ENCODE data around the gene ITSN2. TPM values are rescaled to one million over a fixed set of nuclear protein-coding genes. Genes with fewer than 3 reads are reported as not detected.
"Not testable (repeated sequence)": the region's sequence is repeated elsewhere in the genome, so short reads cannot be mapped to it uniquely, and the experiment has no call there.

Gene ITSN2
- total and polyA plus RNA-seq, 2 donors (not counting 1 experiment from before 2014, with no cell fraction given), result 23.1 to 43.4 TPM

DNA sequence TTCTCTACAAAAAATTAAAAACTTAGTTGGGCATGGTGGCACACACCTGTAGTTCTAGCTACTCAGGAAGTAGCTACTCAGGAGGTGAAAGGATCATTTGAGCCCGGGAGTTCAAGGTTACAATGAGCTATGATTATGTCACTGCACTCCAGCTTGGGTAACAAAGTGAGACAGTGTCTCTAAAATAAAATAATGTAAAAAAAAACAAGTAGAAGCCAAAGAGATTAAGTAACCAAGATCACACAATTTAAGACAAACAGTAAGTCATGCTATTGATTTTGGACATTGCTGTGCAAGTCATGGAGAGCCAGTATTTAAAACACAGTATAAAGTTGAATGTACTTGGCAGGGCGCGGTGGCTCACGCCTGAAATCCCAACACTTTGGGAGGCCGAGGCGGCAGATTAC is 20.5 kb downstream of the ITSN2 start:
- H3K9me3 ChIP-seq (ENCODE audit: control insufficient read depth, insufficient read depth, low read depth, low read length), result no peaks in the 10 kb centered on the region
- H3K27me3 ChIP-seq (ENCODE audit: control insufficient read depth, insufficient read depth, low read length), result no peaks in the 10 kb centered on the region
- H3K79me2 ChIP-seq (ENCODE audit: control insufficient read depth, insufficient read depth, low read length), result no peaks in the 10 kb centered on the region
- no peaks in the 10 kb centered on the region for H4K20me1 ChIP-seq (ENCODE audit: control insufficient read depth, extremely low read depth, insufficient read depth, low read length)
- H3K9ac ChIP-seq (ENCODE audit: insufficient read depth, low read length), result no peak overlapping the region
- H3K4me3 ChIP-seq (replicated peaks in 1 of 4; ENCODE audit: control extremely low read depth in 1 of 4, insufficient read depth in 1 of 4, low read depth in 3 of 4, low read length in 4 of 4), result no peak overlapping the region
- no peak overlapping the region for H2AFZ ChIP-seq (ENCODE audit: low read length)
- no peak for DNase-seq (ENCODE audit: low read depth in 2 of 2)
- no peak for TF ChIP-seq EZH2 (IDR thresholded peaks at IDR 0.05; ENCODE audit: low read length, missing control alignments)
- TF ChIP-seq, protein P1, sequence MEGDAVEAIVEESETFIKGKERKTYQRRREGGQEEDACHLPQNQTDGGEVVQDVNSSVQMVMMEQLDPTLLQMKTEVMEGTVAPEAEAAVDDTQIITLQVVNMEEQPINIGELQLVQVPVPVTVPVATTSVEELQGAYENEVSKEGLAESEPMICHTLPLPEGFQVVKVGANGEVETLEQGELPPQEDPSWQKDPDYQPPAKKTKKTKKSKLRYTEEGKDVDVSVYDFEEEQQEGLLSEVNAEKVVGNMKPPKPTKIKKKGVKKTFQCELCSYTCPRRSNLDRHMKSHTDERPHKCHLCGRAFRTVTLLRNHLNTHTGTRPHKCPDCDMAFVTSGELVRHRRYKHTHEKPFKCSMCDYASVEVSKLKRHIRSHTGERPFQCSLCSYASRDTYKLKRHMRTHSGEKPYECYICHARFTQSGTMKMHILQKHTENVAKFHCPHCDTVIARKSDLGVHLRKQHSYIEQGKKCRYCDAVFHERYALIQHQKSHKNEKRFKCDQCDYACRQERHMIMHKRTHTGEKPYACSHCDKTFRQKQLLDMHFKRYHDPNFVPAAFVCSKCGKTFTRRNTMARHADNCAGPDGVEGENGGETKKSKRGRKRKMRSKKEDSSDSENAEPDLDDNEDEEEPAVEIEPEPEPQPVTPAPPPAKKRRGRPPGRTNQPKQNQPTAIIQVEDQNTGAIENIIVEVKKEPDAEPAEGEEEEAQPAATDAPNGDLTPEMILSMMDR (conservative IDR thresholded peaks at IDR 0.05 in 1 of 2, IDR thresholded peaks at IDR 0.05 in 1 of 2; ENCODE audit: low read depth in 1 of 2, low read length in 2 of 2), result no peak
- H3K4me1 ChIP-seq (ENCODE audit: control insufficient read depth, extremely low read depth, insufficient read depth, low read length), result no peaks in the 10 kb centered on the region
- no peak overlapping the region for H3K27ac ChIP-seq (ENCODE audit: insufficient read depth, low read length)
- H3K4me2 ChIP-seq (ENCODE audit: extremely low read depth, insufficient read depth, low read length), result no peak overlapping the region
- H3K36me3 ChIP-seq (ENCODE audit: control insufficient read depth, insufficient read depth, low read length), result no peaks in the 10 kb centered on the region

DNA sequence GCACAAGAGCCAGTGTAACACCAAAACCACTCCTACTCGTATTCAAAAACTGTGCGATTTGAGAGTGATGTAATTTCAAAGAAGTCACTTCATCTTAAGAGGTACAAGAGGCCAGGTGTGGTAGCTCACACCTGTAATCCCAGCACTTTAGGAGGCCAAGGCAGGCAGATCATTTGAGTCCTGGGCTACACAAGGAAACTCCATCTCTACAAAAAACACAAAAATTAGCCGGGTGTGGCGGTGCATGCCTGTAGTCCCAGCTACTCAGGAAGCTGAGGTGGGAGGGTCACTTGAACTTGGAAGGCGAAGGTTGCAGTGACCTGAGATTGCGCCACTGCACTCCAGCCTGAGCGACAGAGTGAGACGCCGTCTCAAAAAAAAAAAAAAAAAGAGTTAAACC is 21.2 kb downstream of the ITSN2 start:
- not testable (repeated sequence) for H3K9me3 ChIP-seq (ENCODE audit: control insufficient read depth, insufficient read depth, low read depth, low read length); H3K4me3 ChIP-seq (replicated peaks in 1 of 4; ENCODE audit: control extremely low read depth in 1 of 4, insufficient read depth in 1 of 4, low read depth in 3 of 4, low read length in 4 of 4); H3K27ac ChIP-seq (ENCODE audit: insufficient read depth, low read length); H3K36me3 ChIP-seq (ENCODE audit: control insufficient read depth, insufficient read depth, low read length); H3K79me2 ChIP-seq (ENCODE audit: control insufficient read depth, insufficient read depth, low read length); H3K27me3 ChIP-seq (ENCODE audit: control insufficient read depth, insufficient read depth, low read length); H3K4me2 ChIP-seq (ENCODE audit: extremely low read depth, insufficient read depth, low read length); H4K20me1 ChIP-seq (ENCODE audit: control insufficient read depth, extremely low read depth, insufficient read depth, low read length); H3K9ac ChIP-seq (ENCODE audit: insufficient read depth, low read length); DNase-seq (ENCODE audit: low read depth in 2 of 2); H3K4me1 ChIP-seq (ENCODE audit: control insufficient read depth, extremely low read depth, insufficient read depth, low read length); H2AFZ ChIP-seq (ENCODE audit: low read length)

DNA sequence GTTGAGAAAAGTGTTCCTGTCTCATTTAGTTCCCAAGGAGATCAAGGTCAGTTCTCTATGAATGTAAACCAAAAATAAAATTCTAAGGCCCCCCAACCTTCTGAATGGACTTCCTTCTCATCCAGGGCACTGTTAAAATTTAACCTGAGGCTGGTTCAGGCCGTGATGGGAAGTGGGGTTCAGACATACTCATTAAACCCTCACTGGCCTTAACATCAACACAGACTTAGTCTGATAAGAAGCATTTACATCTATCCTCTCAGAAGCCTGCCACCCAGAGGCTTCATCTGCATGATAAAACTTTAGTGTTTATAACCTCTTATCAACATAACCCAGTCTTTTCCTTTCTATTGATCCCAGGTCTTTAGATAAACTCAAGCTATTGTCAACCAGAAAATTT is 22.4 kb downstream of the ITSN2 start:
- TF ChIP-seq, protein P1 (conservative IDR thresholded peaks at IDR 0.05 in 1 of 2, IDR thresholded peaks at IDR 0.05 in 1 of 2; ENCODE audit: low read depth in 1 of 2, low read length in 2 of 2), result no peak
- TF ChIP-seq EZH2 (IDR thresholded peaks at IDR 0.05; ENCODE audit: low read length, missing control alignments), result no peak
- Histone ChIP-seq H3K27ac (ENCODE audit: insufficient read depth, low read length) (no peak overlapping the region), H3K4me1 (ENCODE audit: control insufficient read depth, extremely low read depth, insufficient read depth, low read length) (no peaks in the 10 kb centered on the region), H3K36me3 (ENCODE audit: control insufficient read depth, insufficient read depth, low read length) (no peaks in the 10 kb centered on the region), H3K79me2 (ENCODE audit: control insufficient read depth, insufficient read depth, low read length) (no peaks in the 10 kb centered on the region), H4K20me1 (ENCODE audit: control insufficient read depth, extremely low read depth, insufficient read depth, low read length) (no peaks in the 10 kb centered on the region), H3K9me3 (ENCODE audit: control insufficient read depth, insufficient read depth, low read depth, low read length) (no peaks in the 10 kb centered on the region), H3K4me2 (ENCODE audit: extremely low read depth, insufficient read depth, low read length) (no peak overlapping the region), H3K27me3 (ENCODE audit: control insufficient read depth, insufficient read depth, low read length) (no peaks in the 10 kb centered on the region), H3K4me3 (replicated peaks in 1 of 4; ENCODE audit: control extremely low read depth in 1 of 4, insufficient read depth in 1 of 4, low read depth in 3 of 4, low read length in 4 of 4) (no peak overlapping the region), H2AFZ (ENCODE audit: low read length) (no peak overlapping the region), H3K9ac (ENCODE audit: insufficient read depth, low read length) (no peak overlapping the region)
- no peak for DNase-seq (ENCODE audit: low read depth in 2 of 2)
